Keratinocyte (primary cell): Measurements from ENCODE around the gene DPM3. TPM values are rescaled to one million over a fixed set of nuclear protein-coding genes. Genes with fewer than 3 reads are reported as not detected.

Experiments used
- DNase-seq: peaks from one replicate; pipeline ENCODE4 v3.0.0-alpha.2; 2011; ENCODE audit warnings: low read depth, missing footprints, low spot score
- FAIRE-seq: peaks from 2 replicates; lab custom pipeline; 2011; peaks lifted over from hg19 to GRCh38; lab: Jason Lieb, UNC
- H2AFZ ChIP-seq: 2 replicates; pipeline ENCODE4 v1.6.0; 2012; ENCODE audit warnings: low read length, control low read depth, inconsistent platforms; ENCODE audit not compliant: control insufficient read depth
- H3K27ac ChIP-seq: 2 replicates; pipeline ENCODE4 v1.5.1; 2011; ENCODE audit warnings: low read length; ENCODE audit not compliant: control insufficient read depth, insufficient read depth
- H3K27me3 ChIP-seq: 3 replicates; pipeline ENCODE4 v1.6.0; 2011; ENCODE audit warnings: low read length; ENCODE audit not compliant: control insufficient read depth, insufficient read depth; ENCODE audit errors: extremely low read depth
- H3K36me3 ChIP-seq, 2 experiments: 2 replicates in 1 of 2; 3 replicates in 1 of 2; pipeline ENCODE4 v1.5.1; 2011; ENCODE audit warnings: low read length in 2 of 2, mild to moderate bottlenecking in 1 of 2; ENCODE audit not compliant: control insufficient read depth in 2 of 2, insufficient read depth in 2 of 2; ENCODE audit errors: extremely low read depth in 1 of 2
- H3K4me1 ChIP-seq: 3 replicates; pipeline ENCODE4 v1.5.1; 2011; ENCODE audit warnings: low read length; ENCODE audit not compliant: control insufficient read depth, insufficient read depth; ENCODE audit errors: extremely low read depth
- H3K4me2 ChIP-seq: 3 replicates; pipeline ENCODE4 v1.6.0; 2011; ENCODE audit warnings: low read depth, low read length; ENCODE audit not compliant: control insufficient read depth, insufficient read depth; ENCODE audit errors: extremely low read depth
- H3K4me3 ChIP-seq, 3 experiments: fragments of 200-600 bp in 1 of 3; sonication (generic) in 1 of 3; 2 replicates in 2 of 3; 3 replicates in 1 of 3; pipeline ENCODE4 v1.5.1; 2011 to 2016; ENCODE audit warnings: low read length in 3 of 3, mild to moderate bottlenecking in 3 of 3, control low read depth in 2 of 3, inconsistent platforms in 1 of 3, low read depth in 1 of 3, mixed read lengths in 1 of 3, mixed run types in 1 of 3, moderate library complexity in 1 of 3; ENCODE audit not compliant: control insufficient read depth in 2 of 3, insufficient read depth in 2 of 3; ENCODE audit errors: extremely low read depth in 1 of 3
- H3K79me2 ChIP-seq: 2 replicates; pipeline ENCODE4 v1.6.0; 2012; ENCODE audit warnings: low read length; ENCODE audit not compliant: control insufficient read depth, insufficient read depth
- H3K9ac ChIP-seq: 3 replicates; pipeline ENCODE4 v1.6.0; 2011; ENCODE audit warnings: low read length; ENCODE audit not compliant: control insufficient read depth, insufficient read depth; ENCODE audit errors: extremely low read depth
- H3K9me1 ChIP-seq: 3 replicates; pipeline ENCODE4 v1.6.0; 2011; ENCODE audit warnings: low read length; ENCODE audit not compliant: control insufficient read depth, insufficient read depth; ENCODE audit errors: extremely low read depth
- H3K9me3 ChIP-seq: 2 replicates; pipeline ENCODE4 v1.5.1; 2012; ENCODE audit warnings: low read depth, low read length; ENCODE audit not compliant: control insufficient read depth
- H4K20me1 ChIP-seq: 3 replicates; pipeline ENCODE4 v1.6.0; 2011; ENCODE audit warnings: low read length; ENCODE audit not compliant: control insufficient read depth, insufficient read depth; ENCODE audit errors: extremely low read depth
- CTCF ChIP-seq, 3 experiments: IDR thresholded peaks in 1 of 3; conservative IDR thresholded peaks in 1 of 3; optimal IDR thresholded peaks in 1 of 3; 2 replicates in 2 of 3; 3 replicates in 1 of 3; pipeline versions ENCODE3 to v1.5.1; 2011; ENCODE audit warnings: low read length in 3 of 3, mild to moderate bottlenecking in 3 of 3, moderate library complexity in 2 of 3, control low read depth in 1 of 3, inconsistent platforms in 1 of 3; ENCODE audit not compliant: insufficient read depth in 2 of 3; ENCODE audit errors: extremely low read depth in 1 of 3
- EZH2 ChIP-seq: IDR thresholded peaks from one replicate; pipeline ENCODE4 v1.6.1; 2012; ENCODE audit warnings: inconsistent platforms, mild to moderate bottlenecking, low read length, moderate library complexity
- dilution Hi-C: fragments of 300-500 bp; cut with MboI; formaldehyde crosslinking; loops from one replicate; pipeline ENCODE4 v1.7.0; 2020; ENCODE audit warnings: low sequenced_read_pairs; ENCODE audit not compliant: extremely low pct_ligation_motif_present
- polyA plus RNA-seq, 5 experiments: library from polyadenylated mRNA; depleted of rRNA in 3 of 5; stranded (reverse) in 3 of 5; stranded (forward) in 1 of 5; unstranded in 1 of 5; fragments of >200 nt; gene quantifications; 1 replicate in 1 of 5; 2 replicates in 3 of 5; 3 replicates in 1 of 5; pipeline versions ENCODE4 v1.2.1 to v1.2.3, GENCODE V29; 2011 to 2012; ENCODE audit warnings: missing spikeins in 2 of 5, low read depth in 1 of 5, low replicate concordance in 1 of 5

Gene DPM3
- polyA plus RNA-seq, 1 donor (not counting 4 experiments of a cell fraction or from before 2014, with no cell fraction given): 29.3 TPM

DNA sequence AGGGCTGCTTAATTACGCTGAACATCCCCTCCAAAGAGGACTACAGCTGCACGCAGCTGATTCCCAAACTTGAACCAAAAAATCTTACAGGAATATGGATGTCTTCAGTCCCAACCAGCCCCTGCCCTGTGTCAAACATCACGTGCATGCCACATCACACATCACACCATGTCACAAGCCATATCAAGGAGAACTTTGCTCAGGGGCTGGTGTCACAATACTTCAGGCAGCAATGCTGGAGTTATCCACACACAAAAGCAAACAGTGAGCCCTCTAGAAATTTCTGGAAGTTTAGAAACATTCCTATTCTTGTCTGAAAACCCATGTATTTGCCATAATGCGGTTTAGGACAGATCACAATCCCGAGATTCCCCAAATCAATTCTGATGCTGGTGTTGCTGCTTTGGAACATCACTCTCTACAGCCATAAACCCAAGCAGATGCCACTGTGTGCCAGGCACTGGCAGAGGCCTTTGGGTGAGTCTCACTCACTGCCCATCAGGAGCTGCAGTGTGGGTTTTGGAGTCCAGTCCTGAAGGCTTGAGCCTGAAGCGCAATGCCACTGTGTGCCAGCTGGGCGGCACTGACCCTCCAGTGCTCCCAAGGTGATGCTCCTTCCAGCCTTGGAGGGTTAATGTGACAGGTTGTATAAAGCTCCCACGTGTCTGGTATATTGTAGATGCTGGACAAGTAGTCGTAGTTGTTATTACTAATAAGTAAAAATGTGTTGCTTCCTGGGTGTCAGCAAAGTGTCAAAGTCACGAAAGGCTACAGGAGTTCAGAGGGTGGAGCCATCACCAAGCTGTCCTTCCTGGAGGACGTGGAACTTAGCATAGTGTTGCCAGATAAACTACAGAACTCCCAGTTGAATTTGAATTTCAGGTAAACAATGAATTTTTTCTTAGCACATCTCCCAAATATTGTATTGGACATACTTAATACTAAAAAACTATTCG, 32.7 kb downstream of the DPM3 start:
- H3K36me3 ChIP-seq: no peaks in the 10 kb centered on the region
- no peak overlapping the region for H3K4me3 ChIP-seq
- no peaks in the 10 kb centered on the region for H3K9me3 ChIP-seq
- H3K79me2 ChIP-seq: no peaks in the 10 kb centered on the region
- no peak overlapping the region for H3K9ac ChIP-seq
- H3K27ac ChIP-seq: no peak overlapping the region
- DNase-seq: no peak
- no peaks in the 10 kb centered on the region for H3K9me1 ChIP-seq
- dilution Hi-C loops: no loop called here
- H2AFZ ChIP-seq: no peak overlapping the region
- no peak for FAIRE-seq
- H3K27me3 ChIP-seq: no peaks in the 10 kb centered on the region
- H4K20me1 ChIP-seq: no peaks in the 10 kb centered on the region
- no peaks in the 10 kb centered on the region for H3K4me1 ChIP-seq
- TF ChIP-seq EZH2 (no peak), CTCF (optimal IDR thresholded peaks at IDR 0.05 in 1 of 3, IDR thresholded peaks at IDR 0.05 in 1 of 3, conservative IDR thresholded peaks at IDR 0.05 in 1 of 3; ENCODE audit: extremely low read depth in 1 of 3, insufficient read depth in 2 of 3, low read length in 3 of 3) (no peak)
- no peak overlapping the region for H3K4me2 ChIP-seq

- DNase-seq (no peak), FAIRE-seq (no peak)
- Histone ChIP-seq H3K9ac (no peak overlapping the region), H3K4me1 (no peaks in the 10 kb centered on the region), H3K4me3 (no peak overlapping the region), H2AFZ (no peak overlapping the region), H3K9me3 (no peaks in the 10 kb centered on the region), H3K79me2 (no peaks in the 10 kb centered on the region), H3K27ac (no peak overlapping the region), H3K9me1 (no peaks in the 10 kb centered on the region), H4K20me1 (no peaks in the 10 kb centered on the region), H3K36me3 (no peaks in the 10 kb centered on the region), H3K4me2 (no peak overlapping the region), H3K27me3 (no peaks in the 10 kb centered on the region)
- TF ChIP-seq EZH2 (no peak), CTCF (optimal IDR thresholded peaks at IDR 0.05 in 1 of 3, IDR thresholded peaks at IDR 0.05 in 1 of 3, conservative IDR thresholded peaks at IDR 0.05 in 1 of 3; ENCODE audit: extremely low read depth in 1 of 3, insufficient read depth in 2 of 3, low read length in 3 of 3) (no peak)
- dilution Hi-C loops: no loop called here
Observed at GRCh38 chr1:155106862-155107261, 33.5 kb downstream of the DPM3 start.
